22Rv1 (cell line): Measurements from ENCODE around the gene OTUB2.

ENCODE experiments used
- H3K27ac ChIP-seq: fragments of 450-650 bp; 2 replicates; pipeline ENCODE4 v1.5.1; 2017
- ZFX ChIP-seq: fragments of 450-650 bp; IDR thresholded peaks from 2 replicates; pipeline ENCODE4 v1.6.1; 2017; ENCODE audit warnings: antibody characterized with exemption, borderline replicate concordance
- TF ChIP-seq, protein P1 (sequence below): fragments of 450-650 bp; IDR thresholded peaks from 2 replicates; pipeline ENCODE4 v1.5.1; 2017; ENCODE audit warnings: mild to moderate bottlenecking

OTUB2 gene

DNA sequence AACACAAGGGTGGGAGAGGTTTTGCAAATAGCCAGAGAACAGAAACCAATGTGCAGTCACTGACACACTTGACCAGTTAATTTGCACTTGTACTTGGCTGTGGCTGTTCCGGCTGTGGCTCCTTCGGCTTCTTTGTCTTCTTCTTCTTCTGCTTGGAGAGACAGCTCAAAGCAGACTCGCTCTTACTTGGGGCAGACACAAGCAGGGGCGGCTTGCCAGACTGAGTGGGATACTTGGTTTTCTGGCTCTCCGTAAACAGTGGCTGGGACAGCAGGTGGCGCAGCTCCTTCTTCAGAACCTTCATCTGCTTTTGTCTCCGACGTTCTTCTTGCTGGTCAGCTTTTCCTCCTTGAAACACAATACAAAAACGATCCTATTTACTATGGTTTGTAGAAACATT, 25.0 kb downstream of the OTUB2 start:
- TF ChIP-seq, protein P1, sequence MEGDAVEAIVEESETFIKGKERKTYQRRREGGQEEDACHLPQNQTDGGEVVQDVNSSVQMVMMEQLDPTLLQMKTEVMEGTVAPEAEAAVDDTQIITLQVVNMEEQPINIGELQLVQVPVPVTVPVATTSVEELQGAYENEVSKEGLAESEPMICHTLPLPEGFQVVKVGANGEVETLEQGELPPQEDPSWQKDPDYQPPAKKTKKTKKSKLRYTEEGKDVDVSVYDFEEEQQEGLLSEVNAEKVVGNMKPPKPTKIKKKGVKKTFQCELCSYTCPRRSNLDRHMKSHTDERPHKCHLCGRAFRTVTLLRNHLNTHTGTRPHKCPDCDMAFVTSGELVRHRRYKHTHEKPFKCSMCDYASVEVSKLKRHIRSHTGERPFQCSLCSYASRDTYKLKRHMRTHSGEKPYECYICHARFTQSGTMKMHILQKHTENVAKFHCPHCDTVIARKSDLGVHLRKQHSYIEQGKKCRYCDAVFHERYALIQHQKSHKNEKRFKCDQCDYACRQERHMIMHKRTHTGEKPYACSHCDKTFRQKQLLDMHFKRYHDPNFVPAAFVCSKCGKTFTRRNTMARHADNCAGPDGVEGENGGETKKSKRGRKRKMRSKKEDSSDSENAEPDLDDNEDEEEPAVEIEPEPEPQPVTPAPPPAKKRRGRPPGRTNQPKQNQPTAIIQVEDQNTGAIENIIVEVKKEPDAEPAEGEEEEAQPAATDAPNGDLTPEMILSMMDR, result peak; percentile 20; the same call in 1 of the 2 replicates
- no peak for TF ChIP-seq ZFX
- H3K27ac ChIP-seq, result no peak overlapping the region

DNA sequence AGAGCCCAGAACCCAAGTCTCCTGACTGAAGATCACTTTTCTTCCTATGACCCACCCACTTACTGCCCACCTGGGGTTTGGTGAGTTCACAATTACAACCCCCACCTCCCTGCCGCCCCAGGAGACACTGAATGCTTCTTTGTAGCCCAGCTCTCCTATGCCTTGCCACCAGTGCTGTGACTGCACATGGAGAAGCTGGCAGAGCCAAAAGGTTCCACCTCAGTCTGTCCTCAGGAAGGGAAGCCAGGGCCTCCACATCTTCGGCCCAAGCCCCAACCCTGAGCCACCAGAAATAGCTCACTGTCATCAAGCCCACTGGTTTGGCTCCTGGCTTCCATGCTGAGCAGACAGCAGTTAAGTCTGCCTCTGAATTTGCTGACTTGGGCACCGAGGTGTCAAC, 25.6 kb downstream of the OTUB2 start:
- no peak overlapping the region for H3K27ac ChIP-seq
- no peak for TF ChIP-seq ZFX
- TF ChIP-seq, protein P1, result no peak

- TF ChIP-seq, protein P1, result no peak
- TF ChIP-seq ZFX, result no peak
- no peak overlapping the region for H3K27ac ChIP-seq
Measured at GRCh38 chr14:94052199-94052598, 26.1 kb downstream of the OTUB2 start.

DNA sequence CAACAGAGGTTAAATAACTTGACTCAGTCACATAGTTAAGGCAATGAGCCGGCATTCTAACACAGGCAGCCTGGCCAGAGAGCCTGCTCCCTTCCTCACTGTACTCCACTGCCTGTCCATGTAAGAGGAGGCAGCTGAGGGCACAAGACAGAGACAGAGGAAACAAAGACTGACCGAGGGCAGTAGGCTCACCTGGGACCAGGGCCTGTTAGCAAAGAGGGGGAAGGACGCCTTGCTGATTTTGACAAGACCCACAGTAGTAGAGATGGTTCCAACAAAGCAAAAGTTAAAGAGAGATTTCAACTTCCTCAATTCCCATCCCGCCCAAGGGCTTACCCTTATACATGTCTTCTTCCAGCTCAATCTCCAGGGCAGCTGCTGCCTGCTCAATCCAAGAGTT, 26.5 kb downstream of the OTUB2 start:
- no peak overlapping the region for H3K27ac ChIP-seq
- TF ChIP-seq ZFX, result no peak
- TF ChIP-seq, protein P1, result no peak

GRCh38 chr14:94054401-94054800, 28.3 kb downstream of the OTUB2 start:
- H3K27ac ChIP-seq, result no peak overlapping the region
- TF ChIP-seq, protein P1, result no peak
- TF ChIP-seq ZFX, result no peak

DNA sequence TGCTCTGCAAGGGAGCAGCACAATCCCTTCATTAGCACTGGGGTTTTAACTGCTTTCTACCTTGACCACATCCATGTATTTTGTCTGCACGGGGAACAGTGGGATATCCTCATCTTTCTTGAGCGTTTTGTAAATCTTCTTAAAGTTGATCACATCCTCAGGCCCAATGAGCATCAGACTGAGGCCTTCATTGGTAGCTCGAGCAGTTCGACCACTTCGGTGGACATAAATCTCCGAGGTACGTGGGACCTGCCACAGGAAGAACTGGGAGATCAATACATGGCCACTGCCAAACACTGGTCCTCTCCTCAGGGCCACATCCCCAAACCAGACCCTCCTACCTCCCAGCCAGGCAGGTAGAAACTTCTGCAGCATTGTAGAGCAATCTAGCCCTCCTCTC, 28.8 kb downstream of the OTUB2 start:
- TF ChIP-seq ZFX, result no peak
- TF ChIP-seq, protein P1, result no peak
- H3K27ac ChIP-seq, result no peak overlapping the region

GRCh38 chr14:94056579-94057308, 30.6 kb downstream of the OTUB2 start:
- H3K27ac ChIP-seq, result no peak overlapping the region
- no peak for TF ChIP-seq ZFX
- TF ChIP-seq, protein P1, result no peak
